ENCODE measurements around the gene TSR1. TPM values are rescaled to one million over a fixed set of nuclear protein-coding genes. Genes with fewer than 3 reads are reported as not detected.

TSR1 gene
- total RNA-seq, 1 experiment from 2014 or later, result 42.5 TPM

GRCh38 chr17:2299756-2300155, 36.5 kb downstream of the TSR1 start:
- DNase-seq, result no peak
- no TSS peak for BruUV-seq (replicated peaks)
- H3K79me2 ChIP-seq (ENCODE audit: low read depth), result peaks cover 57% of the 10 kb centered on the region
- peaks cover 20% of the 10 kb centered on the region for H3F3A ChIP-seq (ENCODE audit: insufficient read depth, low read depth)
- no peaks in the 10 kb centered on the region; the same call in 1 of the 2 replicates for H4K20me1 ChIP-seq (ENCODE audit: insufficient read depth)
- no peak overlapping the region for H3K27ac ChIP-seq
- H3K9me3 ChIP-seq (ENCODE audit: insufficient read depth, low read depth), result no peaks in the 10 kb centered on the region
- intact Hi-C loops (cut with micrococcal nuclease; ENCODE audit: unreplicated experiment), result loop anchor here (5.0 kb wide), 1 partner anchor 103 kb away; the partner anchor contains the start of gene MNT
- 0 out of 2 replicates have a peak, but pooled peaks cover 19% of the 10 kb centered on the region for H3K36me3 ChIP-seq (ENCODE audit: low read depth)
- H3K4me2 ChIP-seq, result no peak overlapping the region
- H3K4me1 ChIP-seq (replicated peaks; ENCODE audit: insufficient read depth), result peaks cover 25% of the 10 kb centered on the region
- ChIA-PET POLR2A (ENCODE audit: unreplicated experiment) (no interaction called here), CTCF (no interaction called here)
- H3K4me3 ChIP-seq, result no peak overlapping the region
- H3K27me3 ChIP-seq (ENCODE audit: insufficient read depth, low read depth), result no peaks in the 10 kb centered on the region
- no peak overlapping the region for H2AFZ ChIP-seq
- TF ChIP-seq EZH2 (IDR thresholded peaks at IDR 0.05; ENCODE audit: low read depth), result no peak
- no peak for TF ChIP-seq CTCF (conservative IDR thresholded peaks at IDR 0.05)
- no peaks in the 10 kb centered on the region for H3K9me2 ChIP-seq (ENCODE audit: insufficient read depth)

- DNase-seq, result no peak
- H2AFZ ChIP-seq, result no peak overlapping the region
- ChIA-PET CTCF (no interaction called here), POLR2A (ENCODE audit: unreplicated experiment) (no interaction called here)
- peaks cover 15% of the 10 kb centered on the region for H3F3A ChIP-seq (ENCODE audit: insufficient read depth, low read depth)
- peaks cover 56% of the 10 kb centered on the region for H3K79me2 ChIP-seq (ENCODE audit: low read depth)
- H3K4me1 ChIP-seq (replicated peaks; ENCODE audit: insufficient read depth), result peaks cover 22% of the 10 kb centered on the region
- no peak for TF ChIP-seq CTCF (conservative IDR thresholded peaks at IDR 0.05)
- TF ChIP-seq EZH2 (IDR thresholded peaks at IDR 0.05; ENCODE audit: low read depth), result no peak
- H3K36me3 ChIP-seq (ENCODE audit: low read depth), result 0 out of 2 replicates have a peak, but pooled peaks cover 19% of the 10 kb centered on the region
- no peak overlapping the region for H3K4me3 ChIP-seq
- H3K9me3 ChIP-seq (ENCODE audit: insufficient read depth, low read depth), result no peaks in the 10 kb centered on the region
- H3K4me2 ChIP-seq, result no peak overlapping the region
- intact Hi-C loops (cut with micrococcal nuclease; ENCODE audit: unreplicated experiment), result no loop called here
- no peaks in the 10 kb centered on the region for H3K27me3 ChIP-seq (ENCODE audit: insufficient read depth, low read depth)
- no peak overlapping the region for H3K27ac ChIP-seq
- BruUV-seq (replicated peaks), result no TSS peak
- no peaks in the 10 kb centered on the region; the same call in 1 of the 2 replicates for H4K20me1 ChIP-seq (ENCODE audit: insufficient read depth)
- H3K9me2 ChIP-seq (ENCODE audit: insufficient read depth), result no peaks in the 10 kb centered on the region
Observed at GRCh38 chr17:2299136-2299535, 37.1 kb downstream of the TSR1 start.

- H3K27ac ChIP-seq, result no peak overlapping the region
- H3K4me1 ChIP-seq (replicated peaks; ENCODE audit: insufficient read depth), result peaks cover 17% of the 10 kb centered on the region
- no peak overlapping the region for H2AFZ ChIP-seq
- no peak overlapping the region for H3K4me3 ChIP-seq
- no TSS peak for BruUV-seq (replicated peaks)
- H3K9me3 ChIP-seq (ENCODE audit: insufficient read depth, low read depth), result no peaks in the 10 kb centered on the region
- no peaks in the 10 kb centered on the region for H3K27me3 ChIP-seq (ENCODE audit: insufficient read depth, low read depth)
- H3K79me2 ChIP-seq (ENCODE audit: low read depth), result peaks cover 44% of the 10 kb centered on the region
- ChIA-PET CTCF (no interaction called here), POLR2A (ENCODE audit: unreplicated experiment) (no interaction called here)
- TF ChIP-seq CTCF (conservative IDR thresholded peaks at IDR 0.05) (no peak), EZH2 (IDR thresholded peaks at IDR 0.05; ENCODE audit: low read depth) (no peak)
- intact Hi-C loops (cut with micrococcal nuclease; ENCODE audit: unreplicated experiment), result no loop called here
- H3F3A ChIP-seq (ENCODE audit: insufficient read depth, low read depth), result peaks cover 15% of the 10 kb centered on the region; the same call in 1 of the 2 replicates
- H3K4me2 ChIP-seq, result no peak overlapping the region
- H3K36me3 ChIP-seq (ENCODE audit: low read depth), result peaks cover 31% of the 10 kb centered on the region; the same call in 1 of the 2 replicates
- DNase-seq, result no peak
- H3K9me2 ChIP-seq (ENCODE audit: insufficient read depth), result no peaks in the 10 kb centered on the region
- H4K20me1 ChIP-seq (ENCODE audit: insufficient read depth), result peaks cover 5% of the 10 kb centered on the region; the same call in 1 of the 2 replicates
Observed at GRCh38 chr17:2297023-2297422, 39.2 kb downstream of the TSR1 start.
